ENCODE data around the gene CDH13.

Gene CDH13

GRCh38 chr16:83345846-83346640, 719.3 kb downstream of the CDH13 start:
- Histone ChIP-seq H3K4me2 (no peak overlapping the region), H3K27me3 (no peaks in the 10 kb centered on the region), H3K4me3 (no peak overlapping the region), H4K20me1 (no peaks in the 10 kb centered on the region), H3K4me1 (peaks cover 0 to 10% (median 2%) of the 10 kb centered on the region in 10 experiments; a peak in 5 of 20 replicates), H3K36me3 (no peaks in the 10 kb centered on the region), H3K27ac (no peak overlapping the region), H3K9ac (no peak overlapping the region), H3K9me3 (replicated peaks in 1 of 11) (0 out of 22 replicates have a peak, but pooled peaks cover 0 to 4% (median 0%) of the 10 kb centered on the region in 11 experiments)
- TF ChIP-seq Cebpa-rat (IDR thresholded peaks at IDR 0.05) = no peak

- H3K9me3 ChIP-seq (replicated peaks in 1 of 11) = 0 out of 22 replicates have a peak, but pooled peaks cover 0 to 4% (median 0%) of the 10 kb centered on the region in 11 experiments
- no peak for TF ChIP-seq Cebpa-rat (IDR thresholded peaks at IDR 0.05)
- H3K36me3 ChIP-seq = no peaks in the 10 kb centered on the region
- H3K4me2 ChIP-seq = no peak overlapping the region
- no peak overlapping the region for H3K4me3 ChIP-seq
- H3K27me3 ChIP-seq = no peaks in the 10 kb centered on the region
- H3K9ac ChIP-seq = no peak overlapping the region
- no peaks in the 10 kb centered on the region for H4K20me1 ChIP-seq
- H3K4me1 ChIP-seq = peaks cover 0 to 4% (median under 1%) of the 10 kb centered on the region in 10 experiments; a peak in 5 of 20 replicates
- H3K27ac ChIP-seq = no peak overlapping the region
Measured at GRCh38 chr16:83348991-83349390, 722.2 kb downstream of the CDH13 start.

GRCh38 chr16:83350481-83350880, 723.7 kb downstream of the CDH13 start:
- Histone ChIP-seq H3K27ac (no peak overlapping the region), H3K36me3 (no peaks in the 10 kb centered on the region), H4K20me1 (no peaks in the 10 kb centered on the region), H3K4me3 (no peak overlapping the region), H3K9ac (no peak overlapping the region), H3K27me3 (no peaks in the 10 kb centered on the region), H3K4me2 (no peak overlapping the region), H3K4me1 (0 out of 20 replicates have a peak, but pooled peaks cover 0 to under 1% (median 0%) of the 10 kb centered on the region in 10 experiments), H3K9me3 (replicated peaks in 1 of 11) (no peaks in the 10 kb centered on the region)
- TF ChIP-seq Cebpa-rat (IDR thresholded peaks at IDR 0.05) = no peak

- Histone ChIP-seq H3K9ac (no peak overlapping the region), H3K9me3 (replicated peaks in 1 of 11) (no peaks in the 10 kb centered on the region), H3K4me1 (peaks cover 0 to 5% (median 0%) of the 10 kb centered on the region in 10 experiments; a peak in 1 of 20 replicates), H3K4me2 (no peak overlapping the region), H3K27me3 (no peaks in the 10 kb centered on the region), H3K36me3 (no peaks in the 10 kb centered on the region), H3K4me3 (no peak overlapping the region), H3K27ac (no peak overlapping the region), H4K20me1 (no peaks in the 10 kb centered on the region)
- TF ChIP-seq Cebpa-rat (IDR thresholded peaks at IDR 0.05) = no peak
Measured at GRCh38 chr16:83351846-83352245, 725.1 kb downstream of the CDH13 start.

DNA sequence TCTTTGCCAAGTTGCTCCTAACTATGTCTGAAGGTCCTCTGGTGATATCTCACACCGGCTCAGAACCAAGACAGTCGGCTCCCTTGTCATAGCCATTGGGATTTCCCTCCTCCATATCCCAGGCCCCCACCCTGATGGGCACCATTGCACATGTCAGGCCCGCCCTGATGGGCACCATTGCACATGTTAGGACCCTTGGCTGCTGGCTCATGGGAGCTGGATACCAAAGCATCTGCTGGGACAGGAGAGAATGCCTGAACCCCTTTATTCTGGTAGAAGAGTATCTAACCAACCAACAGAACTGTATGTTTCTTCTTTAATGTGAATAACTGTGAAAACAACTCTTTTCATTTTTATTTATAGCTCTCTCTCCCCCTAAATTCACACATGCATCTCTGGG, 726.5 kb downstream of the CDH13 start:
- Histone ChIP-seq H3K4me3 (no peak overlapping the region), H3K9ac (no peak overlapping the region), H3K4me2 (no peak overlapping the region), H3K27ac (no peak overlapping the region), H3K27me3 (no peaks in the 10 kb centered on the region), H3K9me3 (replicated peaks in 1 of 11) (no peaks in the 10 kb centered on the region), H3K4me1 (peaks cover 0 to 5% (median 0%) of the 10 kb centered on the region in 10 experiments; a peak in 1 of 20 replicates), H4K20me1 (no peaks in the 10 kb centered on the region), H3K36me3 (no peaks in the 10 kb centered on the region)
- no peak for TF ChIP-seq Cebpa-rat (IDR thresholded peaks at IDR 0.05)

- H3K27ac ChIP-seq = no peak overlapping the region
- H3K36me3 ChIP-seq = no peaks in the 10 kb centered on the region
- H3K4me3 ChIP-seq = no peak overlapping the region
- H3K9ac ChIP-seq = no peak overlapping the region
- no peaks in the 10 kb centered on the region for H3K9me3 ChIP-seq (replicated peaks in 1 of 11)
- no peaks in the 10 kb centered on the region for H3K27me3 ChIP-seq
- no peak overlapping the region for H3K4me2 ChIP-seq
- H3K4me1 ChIP-seq = peaks cover 0 to 5% (median 0%) of the 10 kb centered on the region in 10 experiments; a peak in 1 of 20 replicates
- no peak for TF ChIP-seq Cebpa-rat (IDR thresholded peaks at IDR 0.05)
- H4K20me1 ChIP-seq = no peaks in the 10 kb centered on the region
Measured at GRCh38 chr16:83354015-83354414, 727.2 kb downstream of the CDH13 start.

DNA sequence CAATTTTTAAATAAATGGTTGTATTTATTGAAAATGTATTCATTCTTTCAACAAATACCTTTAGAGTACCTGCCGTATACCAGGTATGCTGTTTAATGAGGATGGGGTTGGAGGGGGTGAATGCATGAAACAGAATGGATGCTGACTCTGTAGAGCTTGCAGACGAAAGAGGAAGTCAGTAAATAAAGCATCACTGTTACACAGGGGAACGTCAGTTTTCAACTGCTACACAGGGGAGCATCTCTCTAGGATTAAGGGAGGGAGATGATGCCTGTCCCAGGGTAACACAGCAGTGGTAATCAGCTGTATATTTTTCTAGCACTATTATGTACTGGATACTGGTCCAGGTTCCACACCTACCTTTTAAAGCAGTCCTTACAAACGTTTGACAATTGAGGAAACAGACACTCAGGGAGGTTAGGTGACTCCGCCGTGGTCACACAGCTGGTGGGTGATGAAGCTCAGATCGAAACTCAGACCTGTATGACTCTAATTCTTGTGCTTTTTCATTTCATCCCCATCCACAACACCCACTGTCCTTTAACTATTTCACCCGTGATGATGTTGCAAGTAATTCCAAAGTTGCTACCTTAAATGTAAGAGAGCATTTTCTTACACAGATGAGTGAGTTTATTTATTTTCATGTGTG, 728.9 kb downstream of the CDH13 start:
- no peak for TF ChIP-seq Cebpa-rat (IDR thresholded peaks at IDR 0.05)
- Histone ChIP-seq H3K27ac (no peak overlapping the region), H3K4me2 (no peak overlapping the region), H3K4me3 (no peak overlapping the region), H3K9ac (no peak overlapping the region), H3K27me3 (no peaks in the 10 kb centered on the region), H3K9me3 (replicated peaks in 1 of 11) (peaks cover 0 to 5% (median 0%) of the 10 kb centered on the region in 11 experiments; a peak in 1 of 22 replicates), H3K4me1 (peaks cover 0 to 5% (median 0%) of the 10 kb centered on the region in 10 experiments; a peak in 1 of 20 replicates), H4K20me1 (no peaks in the 10 kb centered on the region), H3K36me3 (no peaks in the 10 kb centered on the region)

- Histone ChIP-seq H3K4me3 (no peak overlapping the region), H3K27me3 (no peaks in the 10 kb centered on the region), H3K4me2 (no peak overlapping the region), H3K4me1 (peaks cover 0 to 5% (median 0%) of the 10 kb centered on the region in 10 experiments; a peak in 1 of 20 replicates), H4K20me1 (no peaks in the 10 kb centered on the region), H3K36me3 (no peaks in the 10 kb centered on the region), H3K9me3 (replicated peaks in 1 of 11) (peaks cover 0 to 5% (median 0%) of the 10 kb centered on the region in 11 experiments; a peak in 1 of 22 replicates), H3K9ac (no peak overlapping the region), H3K27ac (no peak overlapping the region)
- TF ChIP-seq Cebpa-rat (IDR thresholded peaks at IDR 0.05) = no peak
Measured at GRCh38 chr16:83356266-83356665, 729.5 kb downstream of the CDH13 start.

- no peak overlapping the region for H3K4me3 ChIP-seq
- no peak for TF ChIP-seq Cebpa-rat (IDR thresholded peaks at IDR 0.05)
- H3K36me3 ChIP-seq = no peaks in the 10 kb centered on the region
- H3K27me3 ChIP-seq = no peaks in the 10 kb centered on the region
- no peaks in the 10 kb centered on the region for H4K20me1 ChIP-seq
- H3K4me1 ChIP-seq = peaks cover 0 to 5% (median 0%) of the 10 kb centered on the region in 10 experiments; a peak in 1 of 20 replicates
- peaks cover 0 to 5% (median 0%) of the 10 kb centered on the region in 11 experiments; a peak in 1 of 22 replicates for H3K9me3 ChIP-seq (replicated peaks in 1 of 11)
- no peak overlapping the region for H3K9ac ChIP-seq
- no peak overlapping the region for H3K27ac ChIP-seq
- no peak overlapping the region for H3K4me2 ChIP-seq
Measured at GRCh38 chr16:83356986-83357385, 730.2 kb downstream of the CDH13 start.

Measured in BLaER1 treated with 17β-estradiol and CSF1 and Interleukin-3, amounts not matched to agents 10 nM and 100 nM (cell line).